ENCODE measurements around the gene TNFRSF14. TPM values are rescaled to one million over a fixed set of nuclear protein-coding genes. Genes with fewer than 3 reads are reported as not detected.
"Not testable (repeated sequence)": the region's sequence is repeated elsewhere in the genome, so short reads cannot be mapped to it uniquely, and the experiment has no call there.

Gene TNFRSF14
- total RNA-seq, 4 donors from 2014 or later: 3.4 to 11.5 (median 5.0) TPM

DNA sequence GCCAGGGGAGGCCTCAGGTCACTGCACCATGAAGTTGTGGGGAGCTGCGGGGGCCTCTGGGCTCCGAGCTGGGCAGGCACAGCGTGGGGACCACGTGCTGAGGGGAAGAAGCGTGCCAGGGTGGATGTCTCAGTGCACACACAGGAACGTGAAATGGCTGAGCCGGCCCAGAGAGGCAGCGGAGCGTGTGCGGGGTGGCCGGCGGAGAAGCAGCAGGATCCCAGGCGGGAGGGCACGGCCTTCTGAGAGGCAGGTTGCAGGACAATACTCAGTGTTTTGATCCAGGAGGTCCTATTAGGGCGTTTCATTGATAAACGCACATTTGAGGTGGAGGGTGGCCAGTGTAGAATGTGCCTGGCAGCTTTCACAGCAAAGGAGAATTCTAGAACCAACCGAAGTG is 12.9 kb downstream of the TNFRSF14 start:
- no peak for DNase-seq
- no peaks in the 10 kb centered on the region for H3K4me1 ChIP-seq
- peaks cover 0 to 25% (median 7%) of the 10 kb centered on the region in 3 donors for H3K27me3 ChIP-seq
- H3K4me3 ChIP-seq: no peak overlapping the region
- in situ Hi-C loops (cut with MboI; ENCODE audit: low sequenced_read_pairs in 4 of 4): no loop called here
- H3K9me3 ChIP-seq: no peaks in the 10 kb centered on the region
- intact Hi-C loops (cut with DNase I; ENCODE audit: low total_unique reads): no loop called here
- no peak for TF ChIP-seq POLR2A (IDR thresholded peaks at IDR 0.05)
- TF ChIP-seq, protein P1, sequence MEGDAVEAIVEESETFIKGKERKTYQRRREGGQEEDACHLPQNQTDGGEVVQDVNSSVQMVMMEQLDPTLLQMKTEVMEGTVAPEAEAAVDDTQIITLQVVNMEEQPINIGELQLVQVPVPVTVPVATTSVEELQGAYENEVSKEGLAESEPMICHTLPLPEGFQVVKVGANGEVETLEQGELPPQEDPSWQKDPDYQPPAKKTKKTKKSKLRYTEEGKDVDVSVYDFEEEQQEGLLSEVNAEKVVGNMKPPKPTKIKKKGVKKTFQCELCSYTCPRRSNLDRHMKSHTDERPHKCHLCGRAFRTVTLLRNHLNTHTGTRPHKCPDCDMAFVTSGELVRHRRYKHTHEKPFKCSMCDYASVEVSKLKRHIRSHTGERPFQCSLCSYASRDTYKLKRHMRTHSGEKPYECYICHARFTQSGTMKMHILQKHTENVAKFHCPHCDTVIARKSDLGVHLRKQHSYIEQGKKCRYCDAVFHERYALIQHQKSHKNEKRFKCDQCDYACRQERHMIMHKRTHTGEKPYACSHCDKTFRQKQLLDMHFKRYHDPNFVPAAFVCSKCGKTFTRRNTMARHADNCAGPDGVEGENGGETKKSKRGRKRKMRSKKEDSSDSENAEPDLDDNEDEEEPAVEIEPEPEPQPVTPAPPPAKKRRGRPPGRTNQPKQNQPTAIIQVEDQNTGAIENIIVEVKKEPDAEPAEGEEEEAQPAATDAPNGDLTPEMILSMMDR (IDR thresholded peaks at IDR 0.05 in 4 of 5, conservative IDR thresholded peaks at IDR 0.05 in 1 of 5): no peak
- no peak overlapping the region for H3K27ac ChIP-seq
- H3K36me3 ChIP-seq: no peaks in the 10 kb centered on the region
- ATAC-seq: no peak

DNA sequence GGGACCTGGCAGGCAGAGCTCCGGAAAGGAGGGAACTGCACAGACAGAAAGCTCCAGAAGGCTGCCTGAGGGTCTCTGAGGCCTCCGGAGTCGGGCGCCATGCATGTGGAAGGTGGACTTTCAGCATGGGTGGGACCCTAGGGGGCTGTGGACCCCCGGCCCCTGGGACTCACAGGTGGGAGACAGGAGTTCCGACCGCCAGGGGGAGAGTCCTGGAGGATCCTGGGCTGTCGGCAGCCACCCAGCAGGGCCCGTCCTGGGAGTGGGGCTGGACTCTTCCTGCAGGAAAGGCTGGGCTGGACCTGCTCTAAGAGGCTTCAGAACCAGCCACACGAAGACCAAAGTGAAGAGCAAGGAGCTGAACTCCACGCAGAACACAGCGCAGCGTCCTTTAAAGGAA is 13.5 kb downstream of the TNFRSF14 start:
- H3K36me3 ChIP-seq; H3K4me3 ChIP-seq; H3K4me1 ChIP-seq; intact Hi-C loops (cut with DNase I; ENCODE audit: low total_unique reads); H3K9me3 ChIP-seq; in situ Hi-C loops (cut with MboI; ENCODE audit: low sequenced_read_pairs in 4 of 4); DNase-seq; ATAC-seq; H3K27ac ChIP-seq: not testable (repeated sequence)
- H3K27me3 ChIP-seq: peaks cover 0 to 25% (median 7%) of the 10 kb centered on the region in 3 donors

DNA sequence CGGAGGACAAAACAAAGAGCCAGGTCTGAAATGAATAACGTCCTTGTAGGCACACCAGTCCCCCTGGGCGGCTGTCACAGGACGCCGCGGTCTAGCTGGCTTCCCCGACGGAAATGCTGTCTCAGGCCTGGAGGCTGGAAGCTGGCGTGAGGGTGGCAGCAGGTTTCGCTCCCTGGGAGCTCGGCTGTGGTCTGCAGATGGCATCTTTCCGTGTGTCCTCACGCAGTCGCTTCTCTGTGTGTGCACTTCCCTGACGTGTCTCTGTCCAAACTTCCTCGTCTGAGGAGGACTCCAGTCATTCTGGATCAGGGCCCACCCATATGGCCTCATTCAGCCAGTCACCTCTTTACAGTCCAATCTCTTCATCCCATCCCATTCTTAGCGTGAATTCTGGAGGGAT is 14.2 kb downstream of the TNFRSF14 start:
- Histone ChIP-seq H3K4me3 (no peak overlapping the region), H3K27me3 (peaks cover 0 to 25% (median 7%) of the 10 kb centered on the region in 3 donors), H3K4me1 (no peaks in the 10 kb centered on the region), H3K36me3 (no peaks in the 10 kb centered on the region), H3K9me3 (no peaks in the 10 kb centered on the region), H3K27ac (no peak overlapping the region)
- DNase-seq (no peak), ATAC-seq (no peak)
- intact Hi-C loops (cut with DNase I; ENCODE audit: low total_unique reads): no loop called here
- TF ChIP-seq, protein P1 (IDR thresholded peaks at IDR 0.05 in 4 of 5, conservative IDR thresholded peaks at IDR 0.05 in 1 of 5): no peak
- TF ChIP-seq POLR2A (IDR thresholded peaks at IDR 0.05): no peak
- in situ Hi-C loops (cut with MboI; ENCODE audit: low sequenced_read_pairs in 4 of 4): no loop called here

DNA sequence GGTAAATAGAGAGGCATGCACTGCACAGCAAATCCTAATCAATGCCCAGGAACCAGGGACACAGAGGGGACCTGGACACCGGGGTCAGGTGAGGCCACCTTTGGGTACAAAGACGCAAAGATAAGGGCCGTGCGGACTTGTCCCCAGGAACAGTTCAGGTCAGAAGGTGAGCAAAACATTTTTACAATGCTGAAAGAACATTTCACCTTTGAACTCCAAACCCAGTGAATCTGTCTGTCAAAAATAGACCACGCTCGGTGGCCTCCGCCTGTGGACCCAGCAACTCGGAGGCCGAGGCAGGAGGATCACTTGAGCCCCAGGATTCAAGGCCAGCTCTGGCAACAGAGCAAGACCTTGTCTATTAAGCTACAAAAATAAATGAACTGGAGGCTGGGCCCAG is 15.2 kb downstream of the TNFRSF14 start:
- Histone ChIP-seq H3K27me3 (peaks cover 5 to 25% (median 7%) of the 10 kb centered on the region in 3 donors), H3K4me3 (no peak overlapping the region), H3K4me1 (no peaks in the 10 kb centered on the region), H3K9me3 (no peaks in the 10 kb centered on the region), H3K27ac (no peak overlapping the region), H3K36me3 (no peaks in the 10 kb centered on the region)
- intact Hi-C loops (cut with DNase I; ENCODE audit: low total_unique reads) (no loop called here), in situ Hi-C loops (cut with MboI; ENCODE audit: low sequenced_read_pairs in 4 of 4) (no loop called here)
- ATAC-seq (no peak), DNase-seq (no peak)
- TF ChIP-seq, protein P1 (IDR thresholded peaks at IDR 0.05 in 4 of 5, conservative IDR thresholded peaks at IDR 0.05 in 1 of 5): no peak
- no peak for TF ChIP-seq POLR2A (IDR thresholded peaks at IDR 0.05)

DNA sequence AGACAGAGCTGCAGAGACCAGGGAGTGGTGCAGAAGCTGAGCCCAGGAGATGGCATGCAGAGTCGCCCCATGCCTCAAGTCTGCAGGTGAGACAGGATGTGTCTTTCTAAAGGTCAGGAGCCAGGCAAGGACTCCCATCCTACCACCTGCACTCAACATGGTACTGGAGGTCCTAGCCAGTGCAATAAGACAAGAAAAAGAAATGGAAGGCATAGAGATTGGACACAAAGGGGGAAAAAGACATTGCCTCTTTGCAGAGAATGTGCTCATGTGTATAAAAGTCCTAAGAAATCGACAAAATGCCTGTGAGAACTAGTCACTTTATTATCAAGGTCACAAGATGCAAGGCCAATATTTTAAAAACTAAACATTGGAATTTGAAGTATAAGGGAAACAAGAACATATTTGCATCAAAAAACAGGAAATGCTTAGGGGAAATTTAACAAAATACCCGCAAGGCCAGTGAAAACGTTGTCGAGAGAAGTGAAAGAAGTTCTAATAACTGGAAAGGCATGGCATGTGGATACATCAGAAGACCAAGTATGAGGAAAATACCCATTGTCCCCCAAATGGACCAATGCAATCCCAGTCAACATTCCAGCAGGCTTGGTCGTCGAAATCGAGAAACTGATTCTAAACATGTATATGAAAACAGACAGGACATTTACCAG is 17.2 kb downstream of the TNFRSF14 start:
- peaks cover 4 to 16% (median 7%) of the 10 kb centered on the region in 3 donors for H3K27me3 ChIP-seq
- in situ Hi-C loops (cut with MboI; ENCODE audit: low sequenced_read_pairs in 4 of 4): no loop called here
- intact Hi-C loops (cut with DNase I; ENCODE audit: low total_unique reads): no loop called here
- H3K9me3 ChIP-seq: no peaks in the 10 kb centered on the region
- no peaks in the 10 kb centered on the region for H3K4me1 ChIP-seq
- DNase-seq (no peak), ATAC-seq (no peak)
- H3K36me3 ChIP-seq: no peaks in the 10 kb centered on the region
- H3K27ac ChIP-seq: no peak overlapping the region
- TF ChIP-seq POLR2A (IDR thresholded peaks at IDR 0.05): no peak
- TF ChIP-seq, protein P1 (IDR thresholded peaks at IDR 0.05 in 4 of 5, conservative IDR thresholded peaks at IDR 0.05 in 1 of 5): no peak
- no peak overlapping the region for H3K4me3 ChIP-seq
